Smooth muscle cell (in vitro differentiated cells): Measurements from ENCODE around the gene CMBL. TPM values are rescaled to one million over a fixed set of nuclear protein-coding genes. Genes with fewer than 3 reads are reported as not detected.

ENCODE experiments used
- DNase-seq: peaks from one replicate; lab custom pipeline; 2025; ENCODE audit not compliant: unreplicated experiment; lab: John Stamatoyannopoulos, UW
- H2AFZ ChIP-seq: fragments of 200-600 bp; sonication (generic); 2 replicates; pipeline ENCODE4 v1.6.0; 2016; ENCODE audit warnings: antibody characterized with exemption, low read depth, mild to moderate bottlenecking
- H3F3A ChIP-seq: fragments of 200-600 bp; sonication (generic); 2 replicates; pipeline ENCODE4 v1.6.0; 2017; ENCODE audit warnings: antibody characterized with exemption, low read depth
- H3K27ac ChIP-seq: fragments of 200-600 bp; sonication (generic); 2 replicates; pipeline ENCODE4 v1.5.1; 2016; ENCODE audit warnings: low read depth, mild to moderate bottlenecking
- H3K27me3 ChIP-seq: fragments of 200-600 bp; sonication (generic); 2 replicates; pipeline ENCODE4 v1.6.1; 2016; ENCODE audit warnings: low read depth, mild to moderate bottlenecking
- H3K36me3 ChIP-seq: fragments of 200-600 bp; sonication (generic); 2 replicates; pipeline ENCODE4 v1.5.1; 2016; ENCODE audit warnings: low read depth
- H3K4me1 ChIP-seq: fragments of 200-600 bp; sonication (generic); 2 replicates; pipeline ENCODE4 v1.5.1; 2016; ENCODE audit warnings: low read depth
- H3K4me2 ChIP-seq: fragments of 200-600 bp; sonication (generic); 2 replicates; pipeline ENCODE4 v1.6.0; 2016; ENCODE audit warnings: mild to moderate bottlenecking
- H3K4me3 ChIP-seq: fragments of 200-600 bp; sonication (generic); 2 replicates; pipeline ENCODE4 v1.5.1; 2016; ENCODE audit warnings: mild to moderate bottlenecking
- H3K79me2 ChIP-seq: fragments of 200-600 bp; sonication (generic); 2 replicates; pipeline ENCODE4 v1.6.0; 2016; ENCODE audit warnings: low read depth, mild to moderate bottlenecking
- H3K9ac ChIP-seq: fragments of 200-600 bp; sonication (generic); 2 replicates; pipeline ENCODE4 v1.6.0; 2016; ENCODE audit warnings: low read depth
- H3K9me3 ChIP-seq: fragments of 200-600 bp; sonication (generic); replicated peaks from 2 replicates; pipeline ENCODE4 v1.5.1; 2016; ENCODE audit warnings: low read depth
- H4K20me1 ChIP-seq: fragments of 200-600 bp; sonication (generic); 2 replicates; pipeline ENCODE4 v1.6.0; 2016; ENCODE audit warnings: low read depth
- WGBS: methylation state at CpG from one replicate; pipeline ENCODE4 v1.1.7; 2016; ENCODE audit warnings: low lambda C conversion rate; 5-methylcytosine and 5-hydroxymethylcytosine counted together
- polyA plus RNA-seq: library from polyadenylated mRNA; unstranded; fragments of >200 nt; fragmentation: Nextera tagmentation; extraction: Ambion mirVana; gene quantifications from 2 replicates; pipeline ENCODE4 v1.2.1, GENCODE V29; 2016
- total RNA-seq: library from RNA; depleted of rRNA; stranded (reverse); fragments of >200 nt; gene quantifications from 2 replicates; pipeline ENCODE4 v1.2.3, GENCODE V29; 2014
- TF ChIP-seq, protein P1 (sequence below): fragments of 200-600 bp; sonication (generic); IDR thresholded peaks from 2 replicates; pipeline ENCODE4 v1.5.1; 2017; ENCODE audit warnings: borderline replicate concordance, mild to moderate bottlenecking, antibody characterized with exemption; ENCODE audit not compliant: insufficient read depth, poor library complexity, severe bottlenecking

CMBL gene
- total and polyA plus RNA-seq, 2 experiments from 2014 or later, result 6.3 to 12.0 TPM

DNA sequence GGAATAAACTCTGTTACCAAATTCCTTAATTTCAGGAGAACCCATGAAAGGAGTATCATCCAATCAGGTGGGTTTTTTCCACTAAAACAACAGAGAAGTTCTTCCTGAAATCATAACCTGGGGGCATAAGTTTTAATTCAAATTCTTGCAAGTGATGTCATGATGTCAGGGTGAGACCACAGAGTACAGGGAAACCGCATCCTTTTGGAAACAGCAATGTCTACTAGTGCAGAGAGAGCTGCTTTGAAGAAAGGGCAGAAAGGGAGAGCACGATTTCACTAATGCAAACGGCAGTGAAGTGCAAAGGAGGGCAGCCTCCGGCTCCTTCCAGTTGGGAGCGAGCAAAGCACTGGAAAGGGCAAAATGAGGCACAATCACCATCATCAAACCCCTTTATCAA lies 20.6 kb upstream of the CMBL start:
- H2AFZ ChIP-seq, result no peak overlapping the region
- no peaks in the 10 kb centered on the region for H3K79me2 ChIP-seq
- TF ChIP-seq, protein P1, sequence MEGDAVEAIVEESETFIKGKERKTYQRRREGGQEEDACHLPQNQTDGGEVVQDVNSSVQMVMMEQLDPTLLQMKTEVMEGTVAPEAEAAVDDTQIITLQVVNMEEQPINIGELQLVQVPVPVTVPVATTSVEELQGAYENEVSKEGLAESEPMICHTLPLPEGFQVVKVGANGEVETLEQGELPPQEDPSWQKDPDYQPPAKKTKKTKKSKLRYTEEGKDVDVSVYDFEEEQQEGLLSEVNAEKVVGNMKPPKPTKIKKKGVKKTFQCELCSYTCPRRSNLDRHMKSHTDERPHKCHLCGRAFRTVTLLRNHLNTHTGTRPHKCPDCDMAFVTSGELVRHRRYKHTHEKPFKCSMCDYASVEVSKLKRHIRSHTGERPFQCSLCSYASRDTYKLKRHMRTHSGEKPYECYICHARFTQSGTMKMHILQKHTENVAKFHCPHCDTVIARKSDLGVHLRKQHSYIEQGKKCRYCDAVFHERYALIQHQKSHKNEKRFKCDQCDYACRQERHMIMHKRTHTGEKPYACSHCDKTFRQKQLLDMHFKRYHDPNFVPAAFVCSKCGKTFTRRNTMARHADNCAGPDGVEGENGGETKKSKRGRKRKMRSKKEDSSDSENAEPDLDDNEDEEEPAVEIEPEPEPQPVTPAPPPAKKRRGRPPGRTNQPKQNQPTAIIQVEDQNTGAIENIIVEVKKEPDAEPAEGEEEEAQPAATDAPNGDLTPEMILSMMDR, result no peak
- peaks cover 7% of the 10 kb centered on the region for H3F3A ChIP-seq
- H3K4me3 ChIP-seq, result no peak overlapping the region
- no peaks in the 10 kb centered on the region for H3K4me1 ChIP-seq
- no peak for DNase-seq
- 95% methylated on average over 5 of the region's 5 CpGs for WGBS
- H3K27me3 ChIP-seq, result peaks cover 6% of the 10 kb centered on the region
- no peaks in the 10 kb centered on the region for H3K36me3 ChIP-seq
- no peak overlapping the region for H3K9ac ChIP-seq
- no peak overlapping the region for H3K27ac ChIP-seq
- no peak overlapping the region for H3K4me2 ChIP-seq
- no peaks in the 10 kb centered on the region for H4K20me1 ChIP-seq
- no peaks in the 10 kb centered on the region for H3K9me3 ChIP-seq

DNA sequence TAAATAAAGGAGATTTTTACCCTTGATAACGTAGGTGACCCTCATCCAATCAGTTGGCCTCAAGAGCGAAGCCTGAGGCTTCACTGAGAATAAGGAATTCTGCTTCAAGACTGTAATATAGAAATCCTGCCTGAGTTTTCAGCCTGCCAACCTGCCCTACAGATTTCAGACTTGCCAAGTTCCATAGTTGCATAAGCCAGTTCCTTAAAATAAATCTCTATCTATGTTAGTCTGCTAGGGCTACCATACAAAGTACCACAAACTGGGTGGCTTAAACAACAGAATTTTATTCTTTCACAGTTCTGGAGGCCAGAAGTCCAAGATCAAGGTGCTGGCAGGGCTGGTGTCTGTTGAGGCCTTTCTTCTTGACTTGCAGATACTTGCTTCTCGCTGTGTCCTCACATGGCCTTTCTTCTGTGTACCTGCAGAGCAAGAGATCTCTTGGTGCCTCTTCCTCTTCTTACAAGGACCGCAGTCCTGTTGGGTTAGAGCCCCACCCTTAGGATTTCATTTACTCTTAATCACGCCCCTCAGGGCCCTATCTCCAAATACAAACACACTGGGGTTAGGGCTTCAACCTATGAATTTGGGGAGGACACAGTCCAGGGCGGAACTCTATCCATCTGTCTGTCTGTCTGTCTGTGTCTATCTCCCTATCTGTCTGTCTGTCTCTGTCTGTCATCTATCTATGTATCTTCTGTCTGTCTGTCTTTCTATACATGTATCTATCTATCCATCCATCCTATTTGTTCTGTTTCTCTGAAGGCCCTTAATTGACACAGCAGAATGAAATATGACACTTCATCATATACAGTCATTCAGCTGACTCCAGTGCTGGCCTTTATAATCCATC lies 17.0 kb upstream of the CMBL start:
- 92% methylated on average over 6 of the region's 6 CpGs for WGBS
- Histone ChIP-seq H3F3A (no peaks in the 10 kb centered on the region), H3K79me2 (no peaks in the 10 kb centered on the region), H3K36me3 (no peaks in the 10 kb centered on the region), H3K9me3 (no peaks in the 10 kb centered on the region), H3K9ac (no peak overlapping the region), H3K27me3 (no peaks in the 10 kb centered on the region), H4K20me1 (no peaks in the 10 kb centered on the region), H3K4me2 (no peak overlapping the region), H3K27ac (peak overlapping the region; percentile 30), H3K4me1 (no peaks in the 10 kb centered on the region), H2AFZ (no peak overlapping the region), H3K4me3 (no peak overlapping the region)
- TF ChIP-seq, protein P1, result no peak
- no peak for DNase-seq

DNA sequence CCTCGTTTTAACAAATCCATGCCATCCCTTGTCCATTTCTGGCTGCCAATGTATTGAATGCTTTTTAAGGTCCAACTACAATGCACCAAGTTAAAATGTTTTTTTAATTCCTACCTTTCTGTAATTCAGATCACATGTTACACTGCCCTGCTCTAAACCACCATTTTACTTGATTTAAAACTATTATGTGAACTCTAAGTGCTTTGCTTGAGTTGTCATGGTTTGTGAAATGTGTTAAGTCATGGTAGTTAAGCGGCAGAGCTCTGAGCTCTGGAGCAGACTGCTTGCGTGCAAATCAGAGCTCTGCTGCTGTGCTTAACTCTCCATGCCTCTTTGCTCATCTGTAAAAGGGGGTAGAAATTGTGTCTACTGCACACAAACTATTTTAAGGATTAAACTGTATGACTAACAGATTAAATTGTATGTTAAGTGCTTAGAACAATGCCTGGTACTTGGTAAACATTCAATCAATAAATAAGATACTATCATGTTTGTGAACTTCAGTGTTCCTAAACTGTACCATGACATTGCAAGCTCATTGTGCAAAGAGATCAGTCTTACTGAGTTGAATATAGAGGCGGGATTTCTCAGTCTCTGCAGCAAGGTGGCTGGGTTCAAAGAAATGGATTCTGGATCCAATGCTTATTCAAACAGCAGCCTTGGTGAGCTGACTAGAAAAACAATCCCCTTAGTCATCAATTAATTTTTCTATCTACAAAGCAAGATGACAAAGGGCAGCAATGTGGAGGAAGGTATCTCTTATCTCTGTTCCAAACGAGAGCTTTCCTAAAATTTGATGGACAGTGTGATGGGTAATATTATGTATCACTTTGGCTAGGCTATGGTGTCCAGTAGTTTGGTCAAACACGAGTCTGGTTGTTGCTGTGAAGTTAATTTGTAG lies 16.1 kb upstream of the CMBL start:
- H3F3A ChIP-seq, result no peaks in the 10 kb centered on the region
- H3K27me3 ChIP-seq, result no peaks in the 10 kb centered on the region
- H3K9ac ChIP-seq, result no peak overlapping the region
- TF ChIP-seq, protein P1, result no peak
- WGBS, result 59% methylated on average over 6 of the region's 6 CpGs
- peak overlapping the region; percentile 76 for H3K27ac ChIP-seq
- peak overlapping the region; percentile 22 for H3K4me2 ChIP-seq
- H3K4me1 ChIP-seq, result no peaks in the 10 kb centered on the region
- no peak overlapping the region for H3K4me3 ChIP-seq
- H2AFZ ChIP-seq, result no peak overlapping the region
- no peaks in the 10 kb centered on the region for H4K20me1 ChIP-seq
- H3K79me2 ChIP-seq, result no peaks in the 10 kb centered on the region
- no peaks in the 10 kb centered on the region for H3K9me3 ChIP-seq
- no peaks in the 10 kb centered on the region for H3K36me3 ChIP-seq
- DNase-seq, result no peak
